Stimulated activated CD8-positive, alpha-beta memory T cell treated with anti-CD3 and anti-CD28 coated beads, Interleukin-15, amount 100 ng/mL, for 1 hour (primary cell): ENCODE results near the gene VPREB3.

Experiments used
- DNase-seq: peaks from one replicate; pipeline ENCODE4 v3.0.0-alpha.2; 2020; ENCODE audit warnings: low read depth

Gene VPREB3

DNA sequence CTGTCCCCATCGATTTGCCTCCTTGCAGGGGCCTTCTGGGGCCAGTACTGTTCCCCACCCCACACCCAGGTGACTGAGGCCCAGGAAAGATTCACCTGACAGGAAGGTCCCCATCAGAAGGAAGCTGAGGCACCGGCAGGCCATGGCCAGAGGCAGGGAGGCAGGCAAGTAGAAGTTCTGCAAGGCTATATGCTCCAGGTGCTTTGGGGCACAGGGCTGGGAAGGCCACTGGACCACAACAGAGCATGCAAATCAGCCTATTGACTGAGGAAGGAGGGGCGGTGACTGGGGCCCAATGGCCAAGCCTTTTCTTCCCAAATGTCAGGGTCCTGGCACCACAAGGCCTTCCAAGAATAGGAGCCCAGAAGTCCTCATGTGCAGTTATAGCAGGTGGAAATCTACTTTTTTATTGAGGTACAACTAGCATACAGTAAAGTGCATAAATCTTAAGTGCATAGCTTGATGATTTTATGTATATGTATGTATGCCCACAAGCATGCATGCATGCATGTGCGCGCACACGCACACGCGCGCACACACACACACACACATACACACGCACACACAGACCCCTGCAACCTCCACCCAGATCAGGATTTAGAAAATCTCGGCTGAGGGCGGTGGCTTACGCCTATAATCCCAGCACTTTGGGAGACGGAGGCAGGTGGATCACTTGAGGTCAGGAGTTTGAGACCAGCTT, at the start of gene VPREB3:
VPREB3 (minus strand) TSS at position 206 of the 700 bp plus-strand sequence; CDS start at position 144, 62 bp downstream.
- DNase-seq = no peak

DNA sequence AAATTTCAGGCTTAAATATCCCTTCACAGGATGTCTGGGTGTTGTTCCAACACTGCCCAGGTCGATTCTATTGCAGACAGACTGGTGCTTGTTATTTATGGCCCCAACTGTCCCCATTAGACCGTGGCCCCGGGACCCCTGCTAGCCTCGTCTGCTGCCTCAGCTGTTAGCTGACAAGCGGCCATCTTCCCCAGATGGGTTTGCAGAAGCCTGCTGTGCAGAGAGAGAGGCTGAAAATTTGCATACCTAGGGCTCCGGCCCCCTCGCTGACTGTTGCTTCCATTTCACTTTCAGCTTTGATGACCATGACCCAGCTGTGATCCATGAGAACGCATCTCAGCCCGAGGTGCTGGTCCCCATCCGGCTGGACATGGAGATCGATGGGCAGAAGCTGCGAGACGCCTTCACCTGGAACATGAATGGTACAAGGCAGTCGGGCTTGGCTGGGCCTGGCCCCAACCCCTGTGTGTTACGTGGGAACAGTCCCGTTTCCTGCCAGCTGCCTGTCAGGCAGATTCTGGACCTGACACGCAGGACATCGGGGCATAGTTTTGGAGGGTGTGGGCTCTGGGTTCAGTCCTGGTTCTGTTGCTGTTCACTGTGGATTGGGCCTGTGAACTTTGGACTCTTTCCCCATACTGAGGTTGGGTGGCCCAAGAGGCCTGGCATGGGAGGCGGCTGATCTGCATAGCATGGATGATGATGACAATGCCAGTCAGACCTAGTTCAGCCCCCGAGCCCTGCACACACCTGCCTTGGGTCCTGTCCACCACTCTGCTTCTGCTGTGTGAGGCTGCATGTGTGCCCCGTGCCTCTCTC, 49.0 kb upstream of the VPREB3 start:
- DNase-seq = no peak

GRCh38 chr22:23801886-23802377, 47.7 kb upstream of the VPREB3 start:
- DNase-seq = no peak

DNA sequence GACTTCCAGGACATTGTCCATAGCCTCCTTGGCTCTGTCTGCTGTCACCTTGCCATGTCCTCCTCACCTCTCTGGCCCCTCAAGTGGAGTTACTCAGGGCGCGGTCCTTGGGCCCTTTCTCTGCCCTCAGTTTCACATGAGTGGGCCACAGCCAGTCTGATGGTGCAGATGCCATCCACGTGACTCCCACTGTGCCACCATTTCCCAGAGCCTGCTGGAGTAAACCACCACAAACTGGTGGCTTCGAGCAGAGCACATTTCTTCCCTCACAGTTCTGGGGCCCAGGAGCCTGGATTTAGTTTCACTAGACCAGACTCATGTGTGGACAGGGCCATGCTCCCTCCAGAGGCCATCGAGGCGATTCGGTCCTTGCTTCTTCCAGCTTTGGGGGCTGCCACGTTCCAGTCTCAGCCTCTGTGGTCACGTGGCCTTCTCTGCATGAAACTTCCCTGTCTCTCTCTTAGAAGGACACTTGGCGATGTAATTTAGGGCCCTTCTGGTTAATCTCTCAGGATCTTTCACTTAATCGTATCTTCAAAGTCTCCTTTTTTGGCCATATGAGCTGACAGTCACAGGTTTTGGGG, 47.1 kb upstream of the VPREB3 start:
- DNase-seq = no peak

DNA sequence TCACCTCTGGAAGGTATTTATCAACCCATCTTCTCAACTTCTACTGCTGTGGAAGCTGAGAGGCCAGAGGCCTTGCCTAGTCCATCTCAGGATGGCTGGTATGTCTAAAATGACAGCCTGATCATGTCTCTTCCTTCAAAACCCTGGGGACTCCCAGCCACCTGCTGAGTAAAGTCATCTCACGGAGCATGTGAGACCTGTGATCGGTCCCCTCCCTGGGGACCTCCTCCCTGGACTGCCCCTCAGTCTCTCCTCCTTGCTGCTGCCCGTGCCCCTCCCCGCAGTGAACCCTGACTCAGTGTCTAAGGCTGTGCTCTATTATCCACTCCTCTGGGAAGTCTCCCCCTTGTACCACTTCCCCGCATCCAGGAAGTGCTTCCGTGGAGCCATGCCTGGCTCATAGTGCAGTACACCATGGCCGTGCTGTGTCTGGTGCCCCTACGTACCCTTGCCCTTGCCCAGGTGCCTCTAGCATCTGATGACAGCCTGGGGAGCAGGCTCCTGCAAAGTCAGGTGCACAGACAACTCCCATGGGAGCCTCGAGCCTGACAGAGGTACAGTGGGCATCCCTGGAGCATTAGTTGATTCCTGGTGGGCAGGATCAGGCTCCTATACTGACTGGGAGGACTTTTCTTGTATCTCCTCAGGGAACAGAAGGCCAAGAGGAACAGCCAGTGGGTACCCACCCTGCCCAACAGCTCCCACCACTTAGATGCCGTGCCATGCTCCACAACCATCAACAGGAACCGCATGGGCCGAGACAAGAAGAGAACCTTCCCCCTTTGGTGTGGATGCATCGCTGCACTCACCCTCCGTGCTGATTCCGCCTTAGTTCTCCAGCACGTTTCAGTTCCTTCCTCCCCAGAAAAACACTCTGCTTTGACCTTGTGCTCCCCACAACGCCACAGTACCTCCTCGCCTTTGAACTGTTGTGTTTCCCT, 46.3 kb upstream of the VPREB3 start:
- DNase-seq = no peak

- DNase-seq = no peak
Measured at GRCh38 chr22:23796461-23796860, 42.2 kb upstream of the VPREB3 start.

- no peak for DNase-seq
Measured at GRCh38 chr22:23793326-23793725, 39.1 kb upstream of the VPREB3 start.

DNA sequence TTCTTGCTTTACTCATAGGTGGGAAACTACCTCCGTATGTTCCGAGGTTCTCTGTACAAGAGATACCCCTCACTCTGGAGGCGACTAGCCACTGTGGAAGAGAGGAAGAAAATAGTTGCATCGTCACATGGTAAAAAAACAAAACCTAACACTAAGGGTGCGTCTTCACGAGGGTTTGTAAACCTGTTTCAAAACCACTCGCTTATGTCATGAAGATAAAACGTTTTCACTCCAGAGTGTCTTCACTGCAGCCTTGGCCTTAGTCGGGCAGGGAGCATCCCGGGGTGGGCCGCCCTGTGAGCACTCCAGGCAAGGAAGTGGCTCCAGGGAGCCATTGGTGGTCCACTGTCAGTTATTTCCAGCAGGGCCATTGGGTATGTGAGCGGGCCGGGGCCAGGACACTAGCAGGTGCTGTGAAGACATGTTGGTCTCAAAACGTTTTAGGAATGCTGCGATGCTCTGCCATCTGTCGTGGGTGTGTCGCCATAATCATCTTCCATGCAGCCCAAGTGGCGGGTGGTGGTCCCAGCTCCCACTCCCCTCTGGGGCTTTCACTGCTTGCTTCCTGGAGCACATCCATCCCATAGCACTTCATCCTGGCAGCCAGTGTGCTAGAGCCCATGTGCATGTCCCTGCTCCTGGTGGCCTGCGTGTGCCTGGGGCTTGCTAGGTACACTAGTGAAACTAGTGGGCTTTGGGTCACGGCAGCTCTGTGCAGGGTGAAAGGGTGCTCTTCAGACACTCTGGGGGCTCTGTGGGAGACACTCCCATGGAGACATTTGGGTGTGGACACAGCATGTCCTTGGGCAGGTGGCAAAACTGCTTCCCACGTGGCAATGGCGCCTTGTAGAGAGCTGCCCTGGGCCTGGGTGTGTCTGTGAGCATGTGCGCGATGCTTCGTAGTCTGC, 37.8 kb upstream of the VPREB3 start:
- DNase-seq = no peak

DNA sequence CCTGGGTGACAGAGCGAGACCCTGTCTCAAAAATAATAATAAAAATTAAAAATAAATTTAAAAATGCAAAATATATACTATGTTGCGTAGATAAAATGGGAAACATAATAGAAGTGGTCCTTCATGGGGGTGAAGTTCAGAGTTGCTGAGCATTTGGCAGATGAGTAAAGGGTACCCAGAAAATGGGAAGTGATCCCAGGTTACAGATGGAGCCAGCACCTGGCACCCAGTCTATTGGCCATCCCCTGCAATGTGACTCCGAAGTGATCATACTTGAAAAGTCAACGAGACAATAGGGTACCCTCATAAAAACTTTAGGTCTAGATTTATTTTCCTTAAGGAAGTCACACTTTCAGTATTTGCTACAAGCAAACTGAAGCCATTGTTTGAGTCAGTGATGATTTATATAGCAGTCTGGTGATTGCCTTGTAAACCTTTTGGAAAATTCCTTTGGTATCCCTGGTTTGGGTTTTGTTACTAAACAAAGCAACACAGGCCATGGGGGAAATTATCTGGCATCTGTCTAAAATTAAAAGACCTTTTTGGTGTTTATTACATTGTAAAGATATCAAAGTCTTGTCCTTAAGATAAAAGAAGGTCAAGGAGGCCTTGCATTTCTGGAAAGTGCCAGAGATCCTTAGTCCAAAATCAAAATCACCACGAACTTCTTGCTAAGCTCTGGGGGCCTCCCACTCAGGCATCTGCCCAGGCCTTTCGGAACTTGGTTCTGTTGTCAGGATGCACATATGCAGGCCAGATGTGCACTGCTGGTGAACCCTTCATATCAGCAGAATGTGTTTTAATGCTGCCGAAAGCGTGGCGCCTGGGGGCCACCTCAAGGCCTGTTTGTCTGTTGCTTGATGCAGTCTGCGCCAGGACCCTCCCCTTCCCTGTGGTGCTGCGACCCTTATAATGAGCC, 36.9 kb upstream of the VPREB3 start:
- no peak for DNase-seq

DNA sequence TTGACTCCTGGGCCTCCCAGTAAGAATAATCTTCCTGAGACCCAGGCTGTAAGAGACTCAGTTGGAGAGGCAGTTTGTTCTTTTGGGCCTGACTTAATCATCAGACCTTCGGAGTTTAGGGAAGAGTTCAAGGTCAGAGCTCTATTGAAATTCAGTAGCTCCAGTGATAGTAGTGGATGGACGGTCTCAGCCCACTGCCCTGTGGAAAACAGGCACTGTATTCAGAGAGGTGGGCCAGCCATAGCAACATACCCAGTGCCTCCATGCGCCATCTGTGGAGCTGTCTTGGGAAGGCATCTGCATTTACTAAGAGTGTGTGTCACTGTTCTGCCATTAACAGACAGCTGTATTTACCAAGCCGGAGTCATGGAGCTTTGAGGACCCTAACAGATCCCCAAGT, 35.4 kb upstream of the VPREB3 start:
- DNase-seq = no peak

DNA sequence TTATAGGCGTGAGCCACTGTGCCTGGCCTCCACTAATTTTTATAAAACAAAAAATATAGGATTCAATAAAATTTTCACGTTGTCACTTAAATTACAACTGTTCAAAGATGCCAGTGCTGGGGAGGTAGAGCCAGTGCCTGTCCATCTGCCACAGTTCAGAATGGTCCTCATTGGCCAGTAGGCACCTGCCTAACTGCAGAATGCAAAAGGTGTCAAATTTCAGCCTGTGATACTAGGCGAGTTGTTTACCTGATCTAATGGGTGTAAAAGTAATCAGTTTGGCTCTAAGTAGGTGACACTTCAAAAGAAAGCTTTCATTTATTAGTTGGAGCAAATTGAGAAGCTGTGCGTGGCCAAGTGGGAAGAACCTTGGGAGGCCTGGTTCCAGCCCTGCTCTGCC, 34.9 kb upstream of the VPREB3 start:
- no peak for DNase-seq

- DNase-seq = no peak
Measured at GRCh38 chr22:23787910-23788309, 33.7 kb upstream of the VPREB3 start.

- DNase-seq = no peak
Measured at GRCh38 chr22:23787600-23787896, 33.3 kb upstream of the VPREB3 start.

DNA sequence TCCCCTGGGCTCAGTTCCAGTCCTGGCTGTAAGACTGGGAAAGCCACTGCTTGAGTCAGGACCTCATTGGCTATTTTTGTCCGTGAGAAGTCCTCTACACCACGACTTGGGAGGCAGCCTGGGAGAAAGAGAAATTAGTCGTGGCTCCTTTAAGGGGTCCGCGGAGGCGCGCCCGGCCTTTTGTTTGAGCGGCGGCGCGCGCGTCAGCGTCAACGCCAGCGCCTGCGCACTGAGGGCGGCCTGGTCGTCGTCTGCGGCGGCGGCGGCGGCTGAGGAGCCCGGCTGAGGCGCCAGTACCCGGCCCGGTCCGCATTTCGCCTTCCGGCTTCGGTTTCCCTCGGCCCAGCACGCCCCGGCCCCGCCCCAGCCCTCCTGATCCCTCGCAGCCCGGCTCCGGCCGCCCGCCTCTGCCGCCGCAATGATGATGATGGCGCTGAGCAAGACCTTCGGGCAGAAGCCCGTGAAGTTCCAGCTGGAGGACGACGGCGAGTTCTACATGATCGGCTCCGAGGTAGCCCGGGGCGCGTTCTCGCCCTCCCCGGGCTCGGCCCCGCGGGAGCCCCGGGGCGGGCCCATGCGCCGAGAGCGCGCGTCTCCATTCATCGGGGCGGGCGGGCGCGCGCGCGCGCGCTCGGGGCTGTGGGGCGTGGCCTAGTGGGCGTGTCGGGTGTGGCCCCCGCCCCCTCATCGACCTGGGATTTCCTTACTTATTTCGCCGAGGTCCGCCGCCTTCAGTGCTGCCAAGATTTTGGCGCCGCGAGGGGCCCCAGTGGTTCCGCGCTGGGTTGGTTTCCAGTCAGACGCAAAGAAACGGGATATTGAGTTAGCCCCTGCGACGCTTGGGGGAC, 32.8 kb upstream of the VPREB3 start, which contains the start of gene SMARCB1:
SMARCB1 (plus strand) TSS at position 215 of the 848 bp plus-strand sequence; CDS start at position 419, 204 bp downstream.
- DNase-seq = peak; percentile 87

- no peak for DNase-seq
Measured at GRCh38 chr22:23786261-23786710, 32.1 kb upstream of the VPREB3 start.

DNA sequence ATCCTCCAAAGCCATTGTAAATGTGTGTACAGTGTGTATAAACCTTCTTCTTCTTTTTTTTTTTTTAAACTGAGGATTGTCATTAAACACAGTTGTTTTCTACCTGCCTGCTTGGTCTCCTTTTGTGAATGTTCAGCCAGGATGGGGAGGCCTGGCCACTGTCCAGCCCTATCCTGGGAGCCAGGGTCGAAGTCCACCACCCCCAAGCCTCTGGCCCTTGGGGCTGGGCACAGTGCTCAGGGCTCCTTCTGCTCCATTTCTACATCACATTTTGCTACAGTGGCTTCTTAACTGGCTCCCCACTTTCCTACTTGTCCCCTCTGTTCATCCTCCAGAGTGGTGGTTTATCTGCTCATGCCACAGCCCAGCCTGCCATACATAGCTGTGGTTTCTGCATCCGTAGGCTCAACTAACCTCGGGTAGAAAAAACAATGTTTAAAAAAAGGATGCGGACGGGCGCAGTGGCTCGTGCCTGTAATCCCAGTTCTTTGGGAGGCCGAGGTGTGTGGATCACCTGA, 30.0 kb upstream of the VPREB3 start:
- no peak for DNase-seq

DNA sequence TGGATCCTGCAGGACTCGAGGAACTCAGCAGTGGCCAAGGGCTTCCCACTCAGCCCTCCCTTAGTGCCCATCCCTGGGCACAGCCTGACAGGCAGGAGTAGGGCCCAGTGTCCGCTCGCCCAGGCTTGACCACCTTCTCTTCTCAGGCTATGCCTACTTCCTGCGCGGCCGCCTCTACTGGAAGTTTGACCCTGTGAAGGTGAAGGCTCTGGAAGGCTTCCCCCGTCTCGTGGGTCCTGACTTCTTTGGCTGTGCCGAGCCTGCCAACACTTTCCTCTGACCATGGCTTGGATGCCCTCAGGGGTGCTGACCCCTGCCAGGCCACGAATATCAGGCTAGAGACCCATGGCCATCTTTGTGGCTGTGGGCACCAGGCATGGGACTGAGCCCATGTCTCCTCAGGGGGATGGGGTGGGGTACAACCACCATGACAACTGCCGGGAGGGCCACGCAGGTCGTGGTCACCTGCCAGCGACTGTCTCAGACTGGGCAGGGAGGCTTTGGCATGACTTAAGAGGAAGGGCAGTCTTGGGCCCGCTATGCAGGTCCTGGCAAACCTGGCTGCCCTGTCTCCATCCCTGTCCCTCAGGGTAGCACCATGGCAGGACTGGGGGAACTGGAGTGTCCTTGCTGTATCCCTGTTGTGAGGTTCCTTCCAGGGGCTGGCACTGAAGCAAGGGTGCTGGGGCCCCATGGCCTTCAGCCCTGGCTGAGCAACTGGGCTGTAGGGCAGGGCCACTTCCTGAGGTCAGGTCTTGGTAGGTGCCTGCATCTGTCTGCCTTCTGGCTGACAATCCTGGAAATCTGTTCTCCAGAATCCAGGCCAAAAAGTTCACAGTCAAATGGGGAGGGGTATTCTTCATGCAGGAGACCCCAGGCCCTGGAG, 29.3 kb upstream of the VPREB3 start:
- no peak for DNase-seq
